ENCODE results near the gene SLC39A13. TPM values are rescaled to one million over a fixed set of nuclear protein-coding genes. Genes with fewer than 3 reads are reported as not detected.
A peak's percentile ranks its signal among the peaks of the same experiment; 100 is the strongest.

Gene SLC39A13
- total and polyA plus RNA-seq, 8 donors = 14.6 to 55.6 (median 22.4) TPM

- H3K36me3 ChIP-seq = no peaks in the 10 kb centered on the region
- 73 to 77% methylated on average over 7 to 8 of the region's 8 CpGs for WGBS, 2 donors
- no peak for TF ChIP-seq CTCF (IDR thresholded peaks at IDR 0.05)
- ATAC-seq (no peak), DNase-seq (no peak), FAIRE-seq (no peak)
- H3K27me3 ChIP-seq = no peaks in the 10 kb centered on the region
- H3K27ac ChIP-seq = no peak overlapping the region
- no peaks in the 10 kb centered on the region for H3K9me3 ChIP-seq
- peak overlapping the region in 1 of 4 donors; percentile 25 for H3K4me3 ChIP-seq
- no peaks in the 10 kb centered on the region for H3K4me1 ChIP-seq
- intact Hi-C loops (cut with DNase I) = loop anchor here in 2 of 3 donors (5.0 to 10.0 kb wide), 2 partner anchors 69 to 71 kb away; partner anchors contain the start of gene RAPSN (in 2 of the 2)
Measured at GRCh38 chr11:47376107-47376524, 32.3 kb upstream of the SLC39A13 start.

GRCh38 chr11:47376525-47377371 is 31.6 kb upstream of the SLC39A13 start:
- H3K27ac ChIP-seq = peak overlapping the region in 1 of 4 donors; percentile 44
- WGBS, 2 donors = 62 to 63% methylated on average over 14 of the region's 14 CpGs
- TF ChIP-seq CTCF (IDR thresholded peaks at IDR 0.05) = no peak
- DNase-seq (peak in 1 of 6 donors; percentile 74), ATAC-seq (peak in 2 of 4 donors; percentile 49 to 53), FAIRE-seq (no peak)
- no peaks in the 10 kb centered on the region for H3K27me3 ChIP-seq
- no peaks in the 10 kb centered on the region for H3K4me1 ChIP-seq
- H3K9me3 ChIP-seq = no peaks in the 10 kb centered on the region
- intact Hi-C loops (cut with DNase I) = loop anchor here in 2 of 3 donors (5.0 to 10.0 kb wide), 2 partner anchors 68 to 71 kb away; partner anchors contain the start of gene RAPSN (in 2 of the 2)
- H3K36me3 ChIP-seq = no peaks in the 10 kb centered on the region
- peak overlapping the region in 1 of 4 donors; percentile 36 for H3K4me3 ChIP-seq

- H3K4me3 ChIP-seq = peak overlapping the region in 1 of 4 donors; percentile 36
- no peaks in the 10 kb centered on the region for H3K4me1 ChIP-seq
- H3K27me3 ChIP-seq = no peaks in the 10 kb centered on the region
- intact Hi-C loops (cut with DNase I) = loop anchor here in 2 of 3 donors (5.0 to 10.0 kb wide), 2 partner anchors 67 to 70 kb away; partner anchors contain the start of gene RAPSN (in 2 of the 2)
- H3K36me3 ChIP-seq = no peaks in the 10 kb centered on the region
- DNase-seq = peak in 1 of 6 donors; percentile 63
- peak in 1 of 4 donors; percentile 22 for ATAC-seq
- peak overlapping the region in 2 of 4 donors; percentile 35 to 58 for H3K27ac ChIP-seq
- WGBS, 2 donors = 74 to 83% methylated on average over 5 of the region's 5 CpGs
- no peak for TF ChIP-seq CTCF (IDR thresholded peaks at IDR 0.05)
- FAIRE-seq = no peak
- H3K9me3 ChIP-seq = no peaks in the 10 kb centered on the region
Measured at GRCh38 chr11:47377571-47378009, 30.8 kb upstream of the SLC39A13 start.

- H3K27me3 ChIP-seq = no peaks in the 10 kb centered on the region
- H3K4me1 ChIP-seq = no peaks in the 10 kb centered on the region
- H3K36me3 ChIP-seq = no peaks in the 10 kb centered on the region
- WGBS, 2 donors = 73 to 79% methylated on average over 31 of the region's 31 CpGs
- H3K4me3 ChIP-seq = peak within 1 kb of the TSS in 1 of 4 donors; percentile 36
- DNase-seq = peak in 2 of 6 donors; percentile 68 to 74
- H3K9me3 ChIP-seq = no peaks in the 10 kb centered on the region
- peak in 3 of 4 donors; percentile 36 to 63 (median 50) for ATAC-seq
- H3K27ac ChIP-seq = peak within 1 kb of the TSS in 2 of 4 donors; percentile 35 to 58
- intact Hi-C loops (cut with DNase I) = loop anchor here in 2 of 3 donors (5.0 to 10.0 kb wide), 2 partner anchors 67 to 69 kb away; partner anchors contain the start of gene RAPSN (in 2 of the 2)
- no peak for TF ChIP-seq CTCF (IDR thresholded peaks at IDR 0.05)
- no peak for FAIRE-seq
Measured at GRCh38 chr11:47378010-47378835, 30.2 kb upstream of the SLC39A13 start, which contains the start of gene SPI1. Gene SPI1 (minus strand): TSS chr11:47378547. CDS start chr11:47378353, 194 bp downstream.

Data from pancreas (tissue), 10 donors.